MCF 10A (cell line): ENCODE data around the gene TACR2. TPM values are rescaled to one million over a fixed set of nuclear protein-coding genes. Genes with fewer than 3 reads are reported as not detected.
A peak's percentile ranks its signal among the peaks of the same experiment; 100 is the strongest.

Experiments used
- BruUV-seq: library from RNA; stranded (reverse); fragments of 400-500 nt; replicated peaks from 2 replicates; lab custom pipeline; 2021; lab: Mats Ljungman, UMichigan
- CTCF ChIA-PET: fragments of 300-600 bp; sonication (Branson Sonifier 250); formaldehyde crosslinking; extraction: SDS; loops from one replicate; lab custom pipeline; 2021; ENCODE audit warnings: antibody characterized with exemption, inconsistent platforms; lab: Yijun Ruan, JAX
- POLR2A ChIA-PET: fragments of 300-600, 350-650 bp; sonication (Branson Sonifier 250); formaldehyde crosslinking; extraction: SDS; loops from one replicate; lab custom pipeline; 2020; ENCODE audit warnings: antibody characterized with exemption, inconsistent platforms; lab: Yijun Ruan, JAX
- DNase-seq: peaks from one replicate; pipeline ENCODE4 v3.0.0-alpha.2; 2018; ENCODE audit not compliant: unreplicated experiment
- H3K27ac Mint-ChIP-seq: one replicate; pipeline ENCODE4 v1.8.0; 2022; ENCODE audit warnings: mild to moderate bottlenecking, low read depth, mixed read lengths; ENCODE audit not compliant: unreplicated experiment
- H3K27me3 Mint-ChIP-seq: one replicate; pipeline ENCODE4 v1.8.0; 2022; ENCODE audit warnings: mixed read lengths; ENCODE audit not compliant: insufficient read depth, unreplicated experiment
- H3K36me3 Mint-ChIP-seq: one replicate; pipeline ENCODE4 v1.8.0; 2022; ENCODE audit warnings: mild to moderate bottlenecking, moderate library complexity, mixed read lengths; ENCODE audit not compliant: insufficient read depth, unreplicated experiment
- H3K4me1 Mint-ChIP-seq: one replicate; pipeline ENCODE4 v1.8.0; 2022; ENCODE audit warnings: mixed read lengths; ENCODE audit not compliant: insufficient read depth, unreplicated experiment
- H3K4me3 Mint-ChIP-seq: one replicate; pipeline ENCODE4 v1.8.0; 2022; ENCODE audit warnings: mild to moderate bottlenecking, moderate library complexity, mixed read lengths; ENCODE audit not compliant: unreplicated experiment
- H3K9me3 Mint-ChIP-seq: one replicate; pipeline ENCODE4 v1.8.0; 2022; ENCODE audit warnings: mixed read lengths; ENCODE audit not compliant: unreplicated experiment
- intact Hi-C: fragments of 100-400 bp; cut with micrococcal nuclease; formaldehyde crosslinking; loops from 2 replicates; pipeline ENCODE4 v1.14.1; 2022
- total RNA-seq: library from RNA; stranded (reverse); gene quantifications from 2 replicates; pipeline ENCODE4 v1.2.3, GENCODE V29; 2022
- TF ChIP-seq, protein P1 (sequence below): fragments of 200-600 bp; IDR thresholded peaks from one replicate; pipeline ENCODE4 v1.8.0; 2022; ENCODE audit warnings: antibody characterized with exemption, mild to moderate bottlenecking; ENCODE audit not compliant: unreplicated experiment

TACR2 gene
- total RNA-seq, 1 experiment from 2014 or later: not detected

DNA sequence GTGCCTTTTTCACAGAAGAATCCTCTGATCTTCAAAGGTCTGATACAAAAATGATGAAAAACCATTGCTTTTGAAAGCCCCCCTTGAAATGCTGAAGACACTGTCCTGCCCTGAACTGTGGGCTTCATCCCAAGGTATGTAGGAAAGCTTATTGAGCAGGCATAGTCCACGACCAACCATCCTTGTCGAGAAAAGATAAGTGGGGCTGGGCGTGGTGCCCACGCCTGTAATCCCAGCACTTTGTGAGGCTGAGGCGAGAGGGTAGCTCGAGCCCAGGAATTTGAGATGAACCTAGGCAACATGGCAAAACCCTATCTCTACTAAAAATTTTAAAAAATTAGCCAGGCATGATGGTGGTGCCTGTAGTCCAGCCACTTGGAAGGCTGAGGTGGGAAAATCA, 25.6 kb downstream of the TACR2 start:
- Mint-ChIP-seq H3K27ac (no peak overlapping the region), H3K9me3 (no peaks in the 10 kb centered on the region), H3K4me1 (peaks cover 19% of the 10 kb centered on the region), H3K27me3 (no peaks in the 10 kb centered on the region), H3K4me3 (no peak overlapping the region), H3K36me3 (peaks cover 89% of the 10 kb centered on the region)
- intact Hi-C loops: loop anchor here (5.0 kb wide), 1 partner anchor 299 kb away; no protein-coding TSS in a partner anchor
- ChIA-PET CTCF (interaction anchor here (0.5 to 6.1 kb wide), 13 partner anchors 8 to 1050 kb away, joined by 3 to 106 read pairs (median 4); no protein-coding TSS in a partner anchor), POLR2A (interaction anchor here (0.9 to 5.1 kb wide), 10 partner anchors 10 to 190 kb away, joined by 3 to 36 read pairs (median 3); no protein-coding TSS in a partner anchor)
- BruUV-seq: no TSS peak
- TF ChIP-seq, protein P1, sequence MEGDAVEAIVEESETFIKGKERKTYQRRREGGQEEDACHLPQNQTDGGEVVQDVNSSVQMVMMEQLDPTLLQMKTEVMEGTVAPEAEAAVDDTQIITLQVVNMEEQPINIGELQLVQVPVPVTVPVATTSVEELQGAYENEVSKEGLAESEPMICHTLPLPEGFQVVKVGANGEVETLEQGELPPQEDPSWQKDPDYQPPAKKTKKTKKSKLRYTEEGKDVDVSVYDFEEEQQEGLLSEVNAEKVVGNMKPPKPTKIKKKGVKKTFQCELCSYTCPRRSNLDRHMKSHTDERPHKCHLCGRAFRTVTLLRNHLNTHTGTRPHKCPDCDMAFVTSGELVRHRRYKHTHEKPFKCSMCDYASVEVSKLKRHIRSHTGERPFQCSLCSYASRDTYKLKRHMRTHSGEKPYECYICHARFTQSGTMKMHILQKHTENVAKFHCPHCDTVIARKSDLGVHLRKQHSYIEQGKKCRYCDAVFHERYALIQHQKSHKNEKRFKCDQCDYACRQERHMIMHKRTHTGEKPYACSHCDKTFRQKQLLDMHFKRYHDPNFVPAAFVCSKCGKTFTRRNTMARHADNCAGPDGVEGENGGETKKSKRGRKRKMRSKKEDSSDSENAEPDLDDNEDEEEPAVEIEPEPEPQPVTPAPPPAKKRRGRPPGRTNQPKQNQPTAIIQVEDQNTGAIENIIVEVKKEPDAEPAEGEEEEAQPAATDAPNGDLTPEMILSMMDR: no peak
- DNase-seq: no peak

DNA sequence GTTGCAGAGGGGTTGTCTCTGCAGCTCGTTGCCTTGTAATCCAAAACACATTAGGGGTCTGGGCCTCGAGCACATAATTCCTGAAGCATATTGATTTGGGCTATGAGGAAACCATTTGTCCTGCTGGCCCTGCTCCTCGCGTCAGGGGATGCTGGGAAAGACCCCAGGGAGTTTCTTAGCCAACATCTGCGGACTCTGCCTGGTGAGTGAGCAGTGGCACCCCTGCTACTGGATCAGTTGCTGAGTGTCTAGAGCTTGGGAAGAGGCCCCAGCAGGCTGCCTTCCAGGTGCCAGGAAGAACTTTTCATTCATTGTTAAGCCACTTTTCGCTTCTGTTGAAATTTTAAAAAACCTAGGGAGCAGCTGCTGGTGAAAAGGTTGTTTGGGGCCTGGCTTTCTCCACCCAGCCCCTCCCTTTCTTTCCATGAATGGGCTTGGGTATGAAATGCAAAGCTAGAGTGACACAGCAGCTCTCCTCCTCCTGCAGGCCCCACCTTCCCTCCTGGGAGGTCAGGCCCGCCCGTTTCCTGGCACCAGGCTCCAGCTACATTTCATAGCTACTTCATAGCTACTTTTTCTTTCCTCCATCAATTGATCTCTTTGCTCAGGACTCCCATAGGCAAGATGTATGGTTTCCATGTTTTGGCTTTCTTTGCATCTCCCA, 26.8 kb downstream of the TACR2 start:
- H3K27me3 Mint-ChIP-seq: no peaks in the 10 kb centered on the region
- CTCF ChIA-PET: interaction anchor here (0.6 to 6.1 kb wide), 8 partner anchors 14 to 555 kb away, joined by 3 to 106 read pairs (median 6); no protein-coding TSS in a partner anchor
- peak; percentile 61 for DNase-seq
- TF ChIP-seq, protein P1: no peak
- no peak overlapping the region for H3K4me3 Mint-ChIP-seq
- BruUV-seq: no TSS peak
- peaks cover 90% of the 10 kb centered on the region for H3K36me3 Mint-ChIP-seq
- no peak overlapping the region for H3K27ac Mint-ChIP-seq
- H3K4me1 Mint-ChIP-seq: peaks cover 23% of the 10 kb centered on the region
- H3K9me3 Mint-ChIP-seq: no peaks in the 10 kb centered on the region
- POLR2A ChIA-PET: interaction anchor here (0.7 to 5.1 kb wide), 11 partner anchors 9 to 164 kb away, joined by 3 to 36 read pairs (median 5); no protein-coding TSS in a partner anchor
- intact Hi-C loops: loop anchor here (5.0 kb wide), 1 partner anchor 298 kb away; no protein-coding TSS in a partner anchor

- Mint-ChIP-seq H3K27ac (no peak overlapping the region), H3K36me3 (peaks cover 91% of the 10 kb centered on the region), H3K4me1 (peaks cover 21% of the 10 kb centered on the region), H3K4me3 (no peak overlapping the region), H3K27me3 (no peaks in the 10 kb centered on the region), H3K9me3 (no peaks in the 10 kb centered on the region)
- no peak for DNase-seq
- ChIA-PET POLR2A (interaction anchor here (0.9 to 1.0 kb wide), 3 partner anchors 10 to 166 kb away, joined by 3 to 4 read pairs (median 4); no protein-coding TSS in a partner anchor), CTCF (interaction anchor here (0.6 to 4.0 kb wide), 7 partner anchors 12 to 1378 kb away, joined by 3 to 13 read pairs (median 3); no protein-coding TSS in a partner anchor)
- no TSS peak for BruUV-seq
- TF ChIP-seq, protein P1: no peak
- intact Hi-C loops: no loop called here
Observed at GRCh38 chr10:69388488-69388887, 28.2 kb downstream of the TACR2 start.

GRCh38 chr10:69387500-69387899, 29.2 kb downstream of the TACR2 start:
- Mint-ChIP-seq H3K27me3 (no peaks in the 10 kb centered on the region), H3K36me3 (peaks cover 91% of the 10 kb centered on the region), H3K4me3 (no peak overlapping the region), H3K4me1 (peaks cover 21% of the 10 kb centered on the region), H3K27ac (no peak overlapping the region), H3K9me3 (no peaks in the 10 kb centered on the region)
- TF ChIP-seq, protein P1: no peak
- no TSS peak for BruUV-seq
- POLR2A ChIA-PET: interaction anchor here (0.9 to 1.0 kb wide), 2 partner anchors 9 to 12 kb away, joined by 4 read pairs; no protein-coding TSS in a partner anchor
- CTCF ChIA-PET: interaction anchor here (0.7 to 4.0 kb wide), 2 partner anchors 12 to 1379 kb away, joined by 4 to 13 read pairs; no protein-coding TSS in a partner anchor
- peak; percentile 42 for DNase-seq
- intact Hi-C loops: no loop called here
